NCI-H345 treated with DMSO at 0.1 percent for 48 hours (cell line): ENCODE results near the gene ADSS1.
"Not testable (repeated sequence)": the region's sequence is repeated elsewhere in the genome, so short reads cannot be mapped to it uniquely, and the experiment has no call there.

Experiments used
- DNase-seq: peaks from one replicate; lab custom pipeline; 2025; ENCODE audit not compliant: unreplicated experiment; lab: John Stamatoyannopoulos, UW

The ADSS1 gene

DNA sequence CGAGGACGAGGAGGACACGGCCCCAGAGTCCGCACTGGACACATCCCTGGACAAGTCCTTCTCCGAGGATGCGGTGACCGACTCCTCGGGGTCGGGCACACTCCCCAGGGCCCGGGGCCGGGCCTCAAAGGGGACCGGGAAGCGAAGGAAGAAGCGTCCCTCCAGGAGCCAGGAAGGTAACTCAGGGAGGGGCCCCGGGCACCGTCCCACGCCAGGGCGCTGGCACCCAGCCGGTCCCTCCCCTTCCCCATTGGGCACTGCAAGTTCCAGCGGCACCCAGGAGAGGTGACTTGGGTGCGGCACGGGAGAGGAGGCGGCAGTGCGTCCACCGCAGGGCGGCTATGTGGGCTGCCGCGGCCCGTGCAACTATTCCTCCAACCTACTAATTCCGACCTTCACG is 9.3 kb upstream of the ADSS1 start:
- DNase-seq, result no peak

DNA sequence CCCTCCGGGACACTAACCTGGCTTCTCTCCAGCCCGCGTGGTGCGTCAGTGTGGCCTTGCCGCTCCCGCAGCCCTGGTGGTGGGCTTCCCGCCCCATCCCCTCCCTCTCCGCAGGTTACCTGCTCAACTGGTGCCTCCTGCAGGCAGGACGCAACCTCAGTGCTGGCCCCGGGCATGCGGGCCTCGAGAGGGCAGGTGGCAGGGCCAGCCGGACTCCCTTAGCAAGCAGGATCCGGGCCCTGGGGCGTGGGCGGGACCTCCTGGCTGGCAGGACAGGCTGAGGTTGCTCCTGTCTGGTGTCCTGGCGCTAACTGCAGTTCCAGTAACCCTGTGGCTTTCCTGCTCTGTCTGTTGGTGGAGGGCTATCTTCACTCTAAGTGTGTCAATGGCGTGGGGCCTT is 8.6 kb upstream of the ADSS1 start:
- no peak for DNase-seq

- DNase-seq, result no peak
Observed at GRCh38 chr14:104715871-104716270, 8.2 kb upstream of the ADSS1 start.

DNA sequence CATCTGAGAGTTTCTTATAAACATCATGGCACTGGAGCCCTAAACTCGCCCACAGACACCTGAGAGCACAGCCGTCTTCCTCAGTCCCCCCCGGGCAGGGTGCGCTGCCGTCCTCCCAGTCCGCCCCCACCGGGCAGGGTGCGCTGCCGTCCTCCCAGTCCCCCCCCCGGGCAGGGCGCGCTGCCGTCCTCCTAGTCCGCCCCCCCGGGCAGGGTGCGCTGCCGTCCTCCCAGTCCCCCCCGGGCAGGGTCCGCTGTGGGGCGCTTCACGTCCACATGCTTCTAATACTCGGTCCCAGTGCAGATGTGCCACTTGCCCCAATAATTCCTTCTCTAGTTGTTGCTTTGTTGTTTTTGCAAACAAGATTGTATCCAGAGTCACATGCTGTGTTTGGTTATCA is 6.9 kb upstream of the ADSS1 start:
- DNase-seq, result no peak

DNA sequence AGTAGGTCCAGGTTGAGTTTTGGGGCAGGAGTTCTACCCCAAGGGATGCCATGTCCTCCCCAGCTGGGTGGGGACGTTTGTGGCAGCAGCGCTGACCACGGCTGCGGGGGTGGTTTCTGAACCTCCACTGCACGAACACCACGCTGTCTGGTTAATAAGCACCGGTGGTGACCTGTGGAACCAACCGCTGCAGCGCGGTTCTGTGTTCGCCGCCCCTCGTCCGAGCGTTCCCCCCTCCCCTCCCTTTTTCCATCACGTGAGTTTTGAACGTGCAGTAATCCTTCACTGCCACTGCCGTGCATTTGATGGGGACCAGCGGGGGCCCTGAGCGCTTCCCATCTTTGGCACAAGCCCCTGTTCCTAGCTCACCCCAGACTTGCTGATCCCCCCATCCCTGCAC is 6.4 kb upstream of the ADSS1 start:
- no peak for DNase-seq

GRCh38 chr14:104718147-104718546 is 5.9 kb upstream of the ADSS1 start:
- DNase-seq, result no peak

- DNase-seq, result no peak
Observed at GRCh38 chr14:104718871-104719270, 5.2 kb upstream of the ADSS1 start.

DNA sequence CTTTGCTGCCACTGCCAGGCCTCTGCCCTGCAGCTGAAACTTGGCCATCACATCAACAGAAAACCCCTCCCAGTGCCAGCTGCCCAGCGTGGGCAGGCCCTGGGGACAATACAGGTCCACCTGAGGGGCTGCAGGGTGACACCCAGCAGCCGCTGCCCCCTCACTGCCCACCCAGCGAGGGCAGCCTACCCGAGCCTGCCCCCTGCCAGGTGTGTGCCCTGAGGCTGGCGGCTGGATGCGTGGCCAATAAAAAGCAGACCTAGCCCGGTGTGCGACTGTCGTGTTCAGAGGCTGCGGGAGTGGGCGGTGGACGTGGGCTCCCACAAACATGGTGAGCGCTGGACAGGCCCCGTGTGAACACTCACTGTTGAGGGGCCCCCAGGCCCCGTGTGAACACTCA is 4.7 kb upstream of the ADSS1 start:
- DNase-seq, result no peak

DNA sequence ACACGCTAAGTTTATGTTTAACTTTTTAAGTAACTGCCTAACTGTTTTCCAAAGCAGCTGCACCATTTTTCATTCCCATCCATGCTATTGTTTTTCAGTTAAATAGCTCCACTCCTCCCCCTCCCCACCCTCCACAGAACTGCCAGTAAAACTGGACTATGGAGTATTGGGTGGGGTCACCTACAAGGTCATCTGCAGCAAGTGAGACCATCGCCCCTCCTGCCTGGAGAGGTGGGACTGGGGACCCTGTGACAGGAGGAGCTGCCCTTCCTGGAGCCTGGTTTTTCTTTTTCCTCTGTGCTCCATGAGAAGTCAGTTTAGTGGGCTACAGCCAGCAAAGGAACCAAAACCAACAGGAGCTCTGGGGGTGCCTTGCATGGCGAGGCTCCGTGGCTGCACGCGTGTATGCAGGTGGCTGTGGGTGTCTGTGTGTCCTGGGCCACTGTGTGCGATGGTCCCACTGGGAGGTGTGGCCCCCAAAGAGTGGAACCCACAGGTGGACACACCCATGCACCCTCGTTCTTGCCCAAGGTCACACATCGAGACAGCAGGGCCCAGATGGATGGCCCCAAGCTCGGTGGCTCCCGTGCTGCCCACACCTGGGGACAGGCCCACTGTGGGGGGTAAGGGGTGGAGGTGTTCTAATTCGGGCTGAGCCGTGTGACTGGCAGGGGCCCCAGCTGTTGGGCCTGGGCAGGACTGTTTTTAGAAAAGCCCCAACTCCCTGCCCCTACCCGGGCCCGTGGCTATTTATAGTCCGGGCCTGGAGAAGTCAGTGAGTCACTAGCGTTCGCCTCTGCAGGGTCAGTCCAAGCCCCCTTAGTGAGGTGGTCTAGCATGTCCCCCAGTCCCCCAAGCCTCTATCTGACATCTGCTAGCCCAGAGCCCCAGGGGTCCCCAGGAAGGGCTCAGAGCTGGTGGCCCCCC is 2.3 kb upstream of the ADSS1 start:
- no peak for DNase-seq

DNA sequence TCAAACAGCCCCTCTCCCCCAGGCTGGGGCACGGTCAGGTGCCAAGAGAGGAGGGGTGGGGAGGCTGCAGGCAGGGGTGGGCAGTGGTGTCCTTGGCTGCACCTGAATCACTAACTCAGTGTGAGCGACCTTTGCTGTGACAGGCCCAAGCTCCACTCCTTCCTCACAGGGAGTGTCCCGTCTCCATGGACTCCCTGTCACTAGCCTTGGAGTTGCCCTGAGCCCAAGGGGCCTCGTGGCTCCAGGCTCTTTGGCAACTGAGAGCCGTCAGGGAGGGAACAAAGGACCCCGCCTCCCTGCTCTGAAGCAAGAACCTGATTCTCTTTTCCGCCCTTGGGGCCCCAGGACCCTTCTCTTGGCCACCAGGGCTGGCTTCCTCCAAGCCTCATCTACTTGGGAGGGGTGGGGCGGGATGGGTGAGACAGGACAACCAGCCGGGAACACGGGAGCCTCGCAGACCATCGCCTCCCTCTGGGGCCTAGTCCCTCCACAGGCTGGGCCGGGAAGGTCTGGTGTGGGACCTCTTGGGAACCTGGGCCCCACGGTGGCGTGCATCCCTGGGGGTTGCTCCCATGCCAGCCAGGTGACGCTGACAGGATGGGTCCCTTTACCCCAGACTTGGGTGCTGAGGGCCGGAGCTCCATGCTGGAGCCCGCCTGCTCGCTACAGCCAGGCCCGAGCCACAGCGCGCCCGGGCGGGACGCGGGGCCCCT is 935 bp upstream of the ADSS1 start:
- no peak for DNase-seq

DNA sequence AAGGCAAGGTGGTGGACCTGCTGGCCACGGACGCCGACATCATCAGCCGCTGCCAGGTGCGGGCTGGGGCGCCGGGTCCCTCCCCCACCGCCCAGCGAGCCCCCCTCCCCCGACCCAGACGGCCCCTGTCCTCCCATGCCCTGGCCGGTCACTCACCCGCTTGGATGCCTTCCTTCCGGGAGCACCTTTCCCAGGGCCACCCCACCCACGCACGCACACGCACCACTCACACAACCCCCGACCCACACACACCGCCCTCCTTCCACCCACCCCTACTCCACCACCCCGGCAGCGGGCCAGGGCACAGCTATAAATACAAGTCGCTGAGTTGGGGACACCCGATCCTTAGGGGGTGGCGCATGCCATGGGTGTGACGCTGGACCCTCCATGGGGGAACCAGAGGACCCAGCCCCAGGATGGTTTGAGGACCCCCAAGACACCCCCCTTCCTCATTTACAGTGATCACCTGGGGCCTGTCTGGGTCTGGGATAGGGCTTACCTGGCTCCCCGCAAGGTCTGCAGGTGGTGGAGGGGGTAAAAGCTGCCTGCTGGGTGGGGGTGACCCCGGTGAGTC is 465 bp downstream of the ADSS1 start:
- DNase-seq, result no peak

DNA sequence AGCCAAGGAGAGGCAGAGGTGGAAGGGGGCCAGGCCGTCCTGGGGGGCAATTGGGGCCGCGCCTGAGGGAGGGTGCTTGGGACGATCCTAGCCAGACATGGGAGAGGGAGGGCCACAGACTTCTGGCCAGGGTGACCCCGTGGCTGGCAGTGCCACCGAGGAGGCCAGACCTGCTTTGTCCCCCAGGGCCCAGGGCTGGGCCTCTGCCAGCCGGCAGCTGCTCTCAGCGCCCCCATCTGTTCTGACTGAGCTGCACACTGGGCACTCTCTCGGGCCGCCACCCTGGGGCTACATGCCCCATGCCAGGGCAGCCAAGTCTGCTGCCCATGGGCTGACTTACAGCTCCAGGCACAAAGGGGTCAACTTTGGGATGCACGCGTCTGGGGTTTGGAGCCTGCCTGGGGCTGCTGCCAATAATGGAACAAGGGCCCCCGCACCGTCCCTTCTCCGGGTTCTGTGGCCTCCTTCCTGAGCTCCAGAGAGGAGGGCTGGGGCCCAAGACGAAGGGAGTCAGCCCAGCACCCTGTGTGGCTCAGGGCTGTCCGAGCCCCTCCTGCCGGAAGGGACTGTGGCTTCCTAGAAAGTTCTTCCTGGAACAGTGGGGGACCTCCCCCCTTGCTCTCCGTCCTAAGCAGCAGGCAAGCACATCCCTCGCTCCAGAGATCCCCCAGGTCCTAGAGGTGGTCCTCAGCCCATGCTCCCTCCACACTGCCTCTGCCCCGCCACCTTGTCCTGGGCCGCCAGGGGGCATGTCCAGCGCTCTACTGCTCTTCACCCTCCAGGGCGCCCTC is 1.1 kb downstream of the ADSS1 start:
- DNase-seq, result no peak

- no peak for DNase-seq
Observed at GRCh38 chr14:104725772-104726548, 1.9 kb downstream of the ADSS1 start.

DNA sequence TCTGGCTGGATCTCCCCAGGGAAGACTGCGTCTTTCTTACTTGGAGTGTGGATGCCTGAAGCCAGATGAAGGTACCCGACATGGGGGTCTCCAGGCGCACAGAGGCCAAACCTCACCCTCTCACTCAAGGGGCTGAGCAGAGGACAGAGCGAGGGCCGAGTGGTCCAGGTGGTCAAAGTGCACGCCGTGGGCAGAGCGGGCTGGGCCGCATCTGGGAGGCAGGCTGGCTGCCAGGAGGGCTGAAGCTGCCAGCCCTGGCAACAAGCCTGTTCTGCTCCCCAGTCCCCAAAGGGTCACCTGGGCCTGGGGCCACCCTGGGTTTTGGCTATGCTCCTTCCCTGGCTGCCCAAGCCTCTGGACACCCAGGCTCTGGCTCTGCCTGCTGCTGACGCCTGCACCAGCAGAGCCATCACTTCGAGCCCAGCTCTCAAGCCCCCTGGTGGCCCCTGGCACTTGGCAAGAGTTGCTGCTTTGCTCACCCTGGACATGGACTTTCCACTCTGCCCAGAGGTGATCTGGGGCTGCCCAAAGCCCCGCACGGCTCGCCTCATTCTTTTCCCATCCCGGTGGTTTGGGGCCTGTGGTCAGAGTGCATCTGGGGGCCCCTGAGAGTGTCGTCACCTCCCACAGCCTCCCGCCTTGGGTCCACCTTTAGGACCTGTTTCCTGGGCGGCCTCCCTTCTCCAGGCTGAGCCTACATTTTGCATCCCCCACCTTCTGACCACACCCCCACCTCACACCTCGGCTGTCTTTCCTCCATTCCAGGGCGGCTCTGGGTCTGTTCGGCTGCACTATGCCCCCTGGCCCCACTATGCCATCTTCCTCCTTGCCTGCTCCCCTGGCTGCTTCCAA is 2.8 kb downstream of the ADSS1 start:
- DNase-seq, result no peak

DNA sequence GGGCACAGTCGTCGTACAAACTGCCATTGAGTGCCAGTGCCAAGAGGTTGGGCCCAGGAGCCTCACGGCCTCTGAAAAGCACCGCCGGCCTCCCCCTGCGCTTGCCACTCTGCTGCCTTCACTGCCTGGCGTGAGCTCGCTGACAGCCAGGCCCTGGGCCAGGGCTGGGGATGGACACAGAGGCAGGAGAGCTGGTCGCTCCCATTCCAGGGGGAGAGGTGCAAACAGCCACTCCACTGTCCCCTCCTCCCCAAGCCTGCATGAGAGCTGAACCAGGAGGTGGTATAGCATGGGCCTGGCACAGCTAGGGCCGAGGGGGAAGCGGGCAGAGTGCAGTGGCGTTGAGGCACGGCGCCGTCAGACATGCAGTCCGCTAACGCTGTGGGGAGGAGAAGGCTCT is 4.6 kb downstream of the ADSS1 start:
- DNase-seq, result no peak

DNA sequence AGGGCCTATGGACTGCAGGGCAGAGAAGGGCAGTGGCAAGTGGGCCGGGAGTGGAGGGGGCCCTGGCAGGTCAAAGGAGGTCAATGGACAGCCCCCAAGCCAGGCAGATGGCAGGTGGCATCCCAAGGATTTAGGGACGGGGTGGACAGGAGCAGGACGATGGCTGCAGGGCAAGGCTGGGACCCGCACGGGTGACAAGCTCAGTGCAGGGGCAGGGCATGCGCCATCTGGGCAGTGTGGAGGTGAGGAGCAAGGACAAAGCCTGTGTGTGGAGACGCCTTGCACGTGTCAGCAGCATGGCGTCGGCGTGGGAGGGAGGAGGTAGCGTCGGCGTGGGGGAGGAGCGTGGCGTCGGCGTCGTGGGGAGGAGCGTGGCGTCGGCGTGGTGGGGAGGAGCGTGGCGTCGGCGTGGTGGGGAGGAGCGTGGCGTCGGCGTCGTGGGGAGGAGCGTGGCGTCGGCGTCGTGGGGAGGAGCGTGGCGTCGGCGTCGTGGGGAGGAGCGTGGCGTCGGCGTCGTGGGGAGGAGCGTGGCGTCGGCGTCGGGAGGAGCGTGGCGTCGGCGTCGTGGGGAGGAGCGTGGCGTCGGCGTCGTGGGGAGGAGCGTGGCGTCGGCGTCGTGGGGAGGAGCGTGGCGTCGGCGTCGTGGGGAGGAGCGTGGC is 5.3 kb downstream of the ADSS1 start:
- not testable (repeated sequence) for DNase-seq

- DNase-seq, result no peak
Observed at GRCh38 chr14:104729835-104730181, 5.8 kb downstream of the ADSS1 start.

DNA sequence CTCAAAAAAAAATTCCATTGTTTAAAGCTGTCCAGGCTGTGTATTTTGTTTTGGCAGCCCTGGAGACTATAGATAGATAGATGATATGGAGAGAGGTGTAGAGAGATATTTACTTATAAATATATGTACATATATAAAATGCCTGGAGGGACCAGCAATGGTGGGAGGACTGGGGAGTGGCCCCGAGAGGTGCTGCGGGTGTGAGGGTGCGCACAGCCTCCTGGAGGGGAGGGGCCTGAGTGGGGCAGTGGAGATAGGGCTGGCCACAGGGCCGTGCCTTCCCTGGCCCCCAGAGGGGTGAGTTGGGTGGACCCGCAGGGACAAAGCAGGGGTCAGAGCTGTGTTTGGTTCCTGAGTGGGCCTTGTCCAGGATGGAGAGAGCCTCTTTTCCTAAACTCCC is 6.5 kb downstream of the ADSS1 start:
- no peak for DNase-seq
